H1 (cell line): ENCODE results near the gene PAX5. TPM values are rescaled to one million over a fixed set of nuclear protein-coding genes. Genes with fewer than 3 reads are reported as not detected.

Source experiments
- CTCF ChIA-PET: fragments of 300-600 bp; sonication (Branson Sonifier 250); formaldehyde crosslinking; loops from one replicate; lab custom pipeline; 2021; ENCODE audit not compliant: partially characterized antibody; lab: Charles Lee
- POLR2A ChIA-PET: fragments of 300-600 bp; sonication (Branson Sonifier 250); formaldehyde crosslinking; loops from one replicate; lab custom pipeline; 2021; ENCODE audit warnings: inconsistent platforms; ENCODE audit not compliant: partially characterized antibody; lab: Charles Lee
- DNase-seq, 2 experiments: peaks; one replicate each; pipeline versions ENCODE4 v3.0.0 to v3.0.0-alpha.2; 2010 to 2022; ENCODE audit warnings: low spot score in 2 of 2, low read depth in 1 of 2, mixed read lengths in 1 of 2
- FAIRE-seq: peaks from 2 replicates; lab custom pipeline; 2011; peaks lifted over from hg19 to GRCh38; lab: Jason Lieb, UNC
- H2AFZ ChIP-seq: 2 replicates; pipeline ENCODE4 v1.8.1; 2012; ENCODE audit warnings: low read length, inconsistent platforms
- H2AK5ac ChIP-seq: 2 replicates; pipeline ENCODE4 v1.6.1; 2013; ENCODE audit warnings: low read depth, low read length
- H2BK120ac ChIP-seq: replicated peaks from 2 replicates; pipeline ENCODE3; 2013; ENCODE audit warnings: low read depth, low read length, inconsistent platforms
- H2BK12ac ChIP-seq: 2 replicates; pipeline ENCODE4 v1.6.1; 2013; ENCODE audit warnings: low read depth, low read length
- H2BK15ac ChIP-seq: 2 replicates; pipeline ENCODE4 v1.6.1; 2013; ENCODE audit warnings: low read length
- H2BK20ac ChIP-seq: 2 replicates; pipeline ENCODE4 v1.6.1; 2013; ENCODE audit warnings: low read length
- H2BK5ac ChIP-seq: 2 replicates; pipeline ENCODE4 v1.6.1; 2013; ENCODE audit warnings: low read depth, low read length
- H3K14ac ChIP-seq: 2 replicates; pipeline ENCODE4 v1.6.1; 2013; ENCODE audit warnings: inconsistent platforms; ENCODE audit not compliant: insufficient read length
- H3K18ac ChIP-seq: 2 replicates; pipeline ENCODE4 v1.6.1; 2013; ENCODE audit warnings: low read length; ENCODE audit errors: extremely low read depth
- H3K23ac ChIP-seq: 2 replicates; pipeline ENCODE4 v1.6.1; 2013; ENCODE audit warnings: inconsistent platforms; ENCODE audit not compliant: insufficient read length
- H3K23me2 ChIP-seq: 2 replicates; pipeline ENCODE4 v1.6.1; 2013; ENCODE audit warnings: low read depth, low read length
- H3K27ac ChIP-seq: 2 replicates; pipeline ENCODE4 v1.6.1; 2011; ENCODE audit warnings: low read depth, low read length, inconsistent platforms
- H3K27me3 ChIP-seq, 4 experiments: replicated peaks in 1 of 4; 1 replicate in 1 of 4; 2 replicates in 3 of 4; pipeline versions ENCODE4 v1.6.1 to v1.8.1; 2011 to 2013; ENCODE audit warnings: low read length in 3 of 4, mild to moderate bottlenecking in 3 of 4, inconsistent platforms in 2 of 4, mixed read lengths in 2 of 4, moderate library complexity in 1 of 4; ENCODE audit not compliant: control insufficient read depth in 3 of 4, insufficient read depth in 3 of 4; ENCODE audit errors: extremely low read depth in 1 of 4
- H3K36me3 ChIP-seq, 4 experiments: 2 replicates each; pipeline versions ENCODE4 v1.6.1 to v1.8.1; 2011 to 2013; ENCODE audit warnings: mild to moderate bottlenecking in 4 of 4, low read length in 3 of 4, moderate library complexity in 2 of 4, control low read depth in 1 of 4, inconsistent platforms in 1 of 4; ENCODE audit not compliant: insufficient read depth in 4 of 4, control insufficient read depth in 2 of 4
- H3K4ac ChIP-seq: replicated peaks from 2 replicates; pipeline ENCODE3; 2013; ENCODE audit warnings: low read length, low read depth, mixed read lengths, inconsistent platforms; ENCODE audit not compliant: insufficient read length
- H3K4me1 ChIP-seq, 4 experiments: replicated peaks in 1 of 4; 1 replicate in 1 of 4; 2 replicates in 3 of 4; pipeline versions ENCODE4 v1.6.1 to v1.8.1; 2011 to 2013; ENCODE audit warnings: low read length in 3 of 4, inconsistent platforms in 2 of 4, mixed read lengths in 1 of 4; ENCODE audit not compliant: insufficient read depth in 4 of 4, control insufficient read depth in 3 of 4
- H3K4me2 ChIP-seq, 2 experiments: 2 replicates each; pipeline versions ENCODE4 v1.6.1 to v1.8.1; 2011 to 2013; ENCODE audit warnings: low read depth in 2 of 2, low read length in 2 of 2, control low read depth in 1 of 2, inconsistent platforms in 1 of 2, mild to moderate bottlenecking in 1 of 2; ENCODE audit not compliant: insufficient read depth in 1 of 2
- H3K4me3 ChIP-seq, 4 experiments: fragments of 200-600, 300-600 bp in 1 of 4; sonication (generic), shearing (Covaris generic), sonication (Bioruptor Twin) in 1 of 4; 2 replicates each; pipeline versions ENCODE4 v1.5.1 to v1.8.1; 2011 to 2016; ENCODE audit warnings: low read length in 4 of 4, low read depth in 3 of 4, control low read depth in 2 of 4, inconsistent platforms in 2 of 4, mild to moderate bottlenecking in 2 of 4, mixed read lengths in 1 of 4, moderate library complexity in 1 of 4; ENCODE audit not compliant: insufficient read depth in 2 of 4; ENCODE audit errors: extremely low read depth in 1 of 4
- H3K56ac ChIP-seq: replicated peaks from 2 replicates; pipeline ENCODE3; 2013; ENCODE audit warnings: low read depth, mild to moderate bottlenecking, mixed read lengths, low read length, inconsistent platforms; ENCODE audit not compliant: insufficient read length
- H3K79me1 ChIP-seq: 2 replicates; pipeline ENCODE4 v1.6.1; 2013; ENCODE audit warnings: low read depth, low read length, control low read depth
- H3K79me2 ChIP-seq, 2 experiments: 2 replicates each; pipeline versions ENCODE4 v1.6.1 to v1.8.1; 2012 to 2013; ENCODE audit warnings: low read length in 2 of 2, mild to moderate bottlenecking in 2 of 2, inconsistent platforms in 1 of 2; ENCODE audit not compliant: insufficient read depth in 2 of 2, control insufficient read depth in 1 of 2
- H3K9ac ChIP-seq, 4 experiments: replicated peaks in 1 of 4; 1 replicate in 1 of 4; 2 replicates in 3 of 4; pipeline versions ENCODE4 v1.6.1 to v1.8.1; 2011 to 2013; ENCODE audit warnings: low read depth in 3 of 4, low read length in 3 of 4, control low read depth in 2 of 4, mild to moderate bottlenecking in 2 of 4, moderate library complexity in 2 of 4, inconsistent platforms in 1 of 4; ENCODE audit errors: extremely low read depth in 1 of 4
- H3K9me3 ChIP-seq, 2 experiments: 2 replicates each; pipeline versions ENCODE4 v1.6.1 to v1.8.1; 2012 to 2013; ENCODE audit warnings: mild to moderate bottlenecking in 2 of 2, moderate library complexity in 2 of 2, control low read depth in 1 of 2, inconsistent platforms in 1 of 2, low read depth in 1 of 2, low read length in 1 of 2, mixed read lengths in 1 of 2; ENCODE audit not compliant: insufficient read depth in 2 of 2
- H4K20me1 ChIP-seq, 2 experiments: replicated peaks in 1 of 2; 2 replicates each; pipeline versions ENCODE3 to v1.8.1; 2011 to 2013; ENCODE audit warnings: inconsistent platforms in 2 of 2, low read length in 2 of 2, mild to moderate bottlenecking in 1 of 2; ENCODE audit not compliant: insufficient read depth in 2 of 2, control insufficient read depth in 1 of 2
- H4K5ac ChIP-seq: 2 replicates; pipeline ENCODE4 v1.6.1; 2013; ENCODE audit warnings: low read length, low read depth, mixed read lengths, inconsistent platforms; ENCODE audit not compliant: insufficient read length
- H4K8ac ChIP-seq: 2 replicates; pipeline ENCODE4 v1.8.0; 2013; ENCODE audit warnings: mild to moderate bottlenecking, moderate library complexity, low read length, inconsistent platforms; ENCODE audit not compliant: insufficient read depth; ENCODE audit errors: extremely low read depth
- H4K91ac ChIP-seq: replicated peaks from 2 replicates; pipeline ENCODE3; 2013; ENCODE audit warnings: low read length, mixed read lengths, inconsistent platforms; ENCODE audit not compliant: insufficient read length
- HDAC2 ChIP-seq, 2 experiments: fragments of 300-600 bp in 1 of 2; sonication (generic) in 1 of 2; IDR thresholded peaks; 2 replicates each; pipeline ENCODE4 v1.6.1; 2011 to 2012; ENCODE audit warnings: low read depth in 2 of 2, low read length in 2 of 2, mild to moderate bottlenecking in 2 of 2, moderate library complexity in 2 of 2, borderline replicate concordance in 1 of 2, inconsistent platforms in 1 of 2
- KDM5A ChIP-seq: fragments of 200-600 bp; IDR thresholded peaks from 2 replicates; pipeline ENCODE4 v1.7.1; 2012; ENCODE audit warnings: mild to moderate bottlenecking, low read length, inconsistent platforms, mixed read lengths
- NRF1 ChIP-seq: IDR thresholded peaks from 2 replicates; pipeline ENCODE4 v1.6.1; 2011; ENCODE audit warnings: mild to moderate bottlenecking, low read depth, low read length, improper control_type of control experiment
- PHF8 ChIP-seq: fragments of 200-600 bp; sonication (generic); conservative IDR thresholded peaks from 2 replicates; pipeline ENCODE4 v1.7.1; 2012; ENCODE audit warnings: low read depth, mild to moderate bottlenecking, inconsistent platforms, low read length, moderate library complexity
- RFX5 ChIP-seq: IDR thresholded peaks from 2 replicates; pipeline ENCODE4 v1.6.1; 2011; ENCODE audit warnings: low read depth, low read length, improper control_type of control experiment, borderline replicate concordance
- RXRA ChIP-seq: IDR thresholded peaks from 2 replicates; pipeline ENCODE4 v1.6.1; 2011; ENCODE audit warnings: low read depth, mild to moderate bottlenecking, low read length, moderate library complexity; ENCODE audit not compliant: insufficient read depth
- WGBS, 2 experiments: shearing (Covaris generic) in 1 of 2; methylation state at CpG; one replicate each; pipeline versions ENCODE4 v1.1.6 to v1.1.7; 2013 to 2015; ENCODE audit warnings: low lambda C conversion rate in 2 of 2, mixed read lengths in 2 of 2, inconsistent platforms in 1 of 2, low coverage in 1 of 2, missing lambda C conversion rate in 1 of 2; ENCODE audit not compliant: insufficient replicate concordance in 2 of 2, insufficient coverage in 1 of 2, insufficient read length in 1 of 2; ENCODE audit errors: extremely low coverage in 1 of 2, missing lambda C conversion rate in 1 of 2; 5-methylcytosine and 5-hydroxymethylcytosine counted together
- polyA plus RNA-seq, 7 experiments: library from polyadenylated mRNA; depleted of rRNA in 3 of 7; stranded (reverse) in 5 of 7; unstranded in 2 of 7; fragments of >200 nt in 5 of 7; fragments of 200-250 nt in 2 of 7; gene quantifications; 1 replicate in 5 of 7; 2 replicates in 1 of 7; 4 replicates in 1 of 7; pipeline versions ENCODE4 v1.2.1 to v1.2.3, GENCODE V29; 2011 to 2013; ENCODE audit warnings: missing spikeins in 2 of 7, mixed read lengths in 2 of 7
- total RNA-seq: library from RNA; stranded (reverse); fragmentation: NEBNext Ultra II Directional; extraction: Animal tissue kit (Norgen Biotek cat#: 25700); gene quantifications from 2 replicates; pipeline ENCODE4 v1.2.1, GENCODE V29; 2021

PAX5 gene
- total and polyA plus RNA-seq, 2 of the 8 experiments (the other 6 are each of a cell fraction or from before 2014, with no cell fraction given), result 0.29 to 0.43 TPM

GRCh38 chr9:36939655-36940499 lies 94.2 kb downstream of the PAX5 start:
- FAIRE-seq, result no peak
- no peak overlapping the region for H3K4me3 ChIP-seq
- no peak overlapping the region for H3K4me2 ChIP-seq
- H4K91ac ChIP-seq, result no peak overlapping the region
- no peak overlapping the region for H3K56ac ChIP-seq
- H3K36me3 ChIP-seq, result no peaks in the 10 kb centered on the region
- H2BK12ac ChIP-seq, result no peak overlapping the region
- no peak overlapping the region for H3K23ac ChIP-seq
- H3K4me1 ChIP-seq, result peaks cover 0 to 8% (median 3%) of the 10 kb centered on the region in 4 experiments; a peak in 4 of 7 replicates
- H3K14ac ChIP-seq, result no peak overlapping the region
- no peak overlapping the region for H3K9ac ChIP-seq
- no peak for TF ChIP-seq RFX5
- no peak for TF ChIP-seq RXRA
- TF ChIP-seq PHF8, result no peak
- TF ChIP-seq KDM5A, result no peak
- no peak for TF ChIP-seq HDAC2 (IDR thresholded peaks at IDR 0.05; ENCODE audit: borderline replicate concordance in 1 of 2, low read depth in 2 of 2, low read length in 2 of 2)
- no peak for TF ChIP-seq NRF1
- H3K4ac ChIP-seq, result no peak overlapping the region
- H2AFZ ChIP-seq, result no peak overlapping the region
- H3K23me2 ChIP-seq, result peaks cover 1% of the 10 kb centered on the region; the same call in 1 of the 2 replicates
- no peak overlapping the region for H2BK120ac ChIP-seq
- DNase-seq, result no peak
- H3K27ac ChIP-seq, result no peak overlapping the region
- H4K8ac ChIP-seq, result 0 out of 2 replicates have a peak overlapping the region, but pooled peaks have one; percentile 53
- CTCF ChIA-PET, result interaction anchor here (0.6 to 1.9 kb wide), 4 partner anchors 17 to 77 kb away, joined by 4 to 5 read pairs (median 4); no protein-coding TSS in a partner anchor
- no peaks in the 10 kb centered on the region for H4K20me1 ChIP-seq
- no peak overlapping the region for H2AK5ac ChIP-seq
- H2BK5ac ChIP-seq, result no peak overlapping the region
- no peaks in the 10 kb centered on the region for H3K9me3 ChIP-seq
- no peak overlapping the region for H2BK20ac ChIP-seq
- H3K18ac ChIP-seq, result no peak overlapping the region
- no peaks in the 10 kb centered on the region for H3K27me3 ChIP-seq
- H3K79me1 ChIP-seq, result no peaks in the 10 kb centered on the region
- H2BK15ac ChIP-seq, result no peak overlapping the region
- H4K5ac ChIP-seq, result no peak overlapping the region
- WGBS, 2 experiments, result 83% methylated on average over 28 of the region's 28 CpGs; no CpG with 5 or more reads in 1 of the 2 experiments
- H3K79me2 ChIP-seq, result no peaks in the 10 kb centered on the region
- POLR2A ChIA-PET, result interaction anchor here (0.7 kb wide), 1 partner anchor 57 kb away, joined by 3 read pairs; no protein-coding TSS in a partner anchor
